ENCODE results near the gene PARD3. TPM values are rescaled to one million over a fixed set of nuclear protein-coding genes. Genes with fewer than 3 reads are reported as not detected.

PARD3 gene
- total and polyA plus RNA-seq, 2 donors (not counting 3 experiments of a cell fraction or from before 2014, with no cell fraction given) = 7.3 to 24.1 TPM

- POLR2A ChIA-PET = no interaction called here
- BruUV-seq (replicated peaks) = no TSS peak
- dilution Hi-C loops (cut with MboI; ENCODE audit: extremely low pct_ligation_motif_present, low sequenced_read_pairs) = no loop called here
Measured at GRCh38 chr10:34134602-34135001, 680.5 kb downstream of the PARD3 start.

More at GRCh38 chr10:34134602-34135001, 680.5 kb downstream of the PARD3 start:
- TF ChIP-seq MAX (IDR thresholded peaks at IDR 0.05; ENCODE audit: insufficient read depth, insufficient read length) (no peak), FOS (IDR thresholded peaks at IDR 0.05; ENCODE audit: borderline replicate concordance, insufficient read depth, low read length) (no peak), POLR2A (IDR thresholded peaks at IDR 0.05; ENCODE audit: low read depth, low read length) (no peak), GATA2 (IDR thresholded peaks at IDR 0.05; ENCODE audit: insufficient read depth, insufficient read length, low read depth, low read length) (no peak), JUN (IDR thresholded peaks at IDR 0.05; ENCODE audit: borderline replicate concordance, insufficient read depth, insufficient read length, low read depth) (no peak), MYC (IDR thresholded peaks at IDR 0.05; ENCODE audit: low read depth, low read length) (no peak), POLR2AphosphoS5 (IDR thresholded peaks at IDR 0.05; ENCODE audit: insufficient read depth, low read depth, low read length) (no peak), EZH2 (IDR thresholded peaks at IDR 0.05; ENCODE audit: borderline replicate concordance, low read depth, low read length, severe bottlenecking) (no peak)
- TF ChIP-seq, protein P1, sequence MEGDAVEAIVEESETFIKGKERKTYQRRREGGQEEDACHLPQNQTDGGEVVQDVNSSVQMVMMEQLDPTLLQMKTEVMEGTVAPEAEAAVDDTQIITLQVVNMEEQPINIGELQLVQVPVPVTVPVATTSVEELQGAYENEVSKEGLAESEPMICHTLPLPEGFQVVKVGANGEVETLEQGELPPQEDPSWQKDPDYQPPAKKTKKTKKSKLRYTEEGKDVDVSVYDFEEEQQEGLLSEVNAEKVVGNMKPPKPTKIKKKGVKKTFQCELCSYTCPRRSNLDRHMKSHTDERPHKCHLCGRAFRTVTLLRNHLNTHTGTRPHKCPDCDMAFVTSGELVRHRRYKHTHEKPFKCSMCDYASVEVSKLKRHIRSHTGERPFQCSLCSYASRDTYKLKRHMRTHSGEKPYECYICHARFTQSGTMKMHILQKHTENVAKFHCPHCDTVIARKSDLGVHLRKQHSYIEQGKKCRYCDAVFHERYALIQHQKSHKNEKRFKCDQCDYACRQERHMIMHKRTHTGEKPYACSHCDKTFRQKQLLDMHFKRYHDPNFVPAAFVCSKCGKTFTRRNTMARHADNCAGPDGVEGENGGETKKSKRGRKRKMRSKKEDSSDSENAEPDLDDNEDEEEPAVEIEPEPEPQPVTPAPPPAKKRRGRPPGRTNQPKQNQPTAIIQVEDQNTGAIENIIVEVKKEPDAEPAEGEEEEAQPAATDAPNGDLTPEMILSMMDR (IDR thresholded peaks at IDR 0.05; ENCODE audit: extremely low read depth in 1 of 2, insufficient read depth in 1 of 2, low read depth in 1 of 2, low read length in 2 of 2) = no peak
- H3K9me3 ChIP-seq (replicated peaks; ENCODE audit: control insufficient read depth, insufficient read depth, low read length) = no peaks in the 10 kb centered on the region
- no peak overlapping the region for H3K27ac ChIP-seq (ENCODE audit: insufficient read depth, low read depth, low read length)
- H2AFZ ChIP-seq (ENCODE audit: low read depth, low read length) = no peak overlapping the region
- no peak overlapping the region for H3K4me2 ChIP-seq (ENCODE audit: insufficient read depth, low read length)
- no peaks in the 10 kb centered on the region for H3K9me1 ChIP-seq (replicated peaks; ENCODE audit: control insufficient read depth, extremely low read depth, insufficient read depth, low read length)
- H3K9ac ChIP-seq (replicated peaks; ENCODE audit: extremely low read depth, insufficient read depth, low read length) = no peak overlapping the region
- FAIRE-seq = no peak
- no peaks in the 10 kb centered on the region for H4K20me1 ChIP-seq (replicated peaks; ENCODE audit: control insufficient read depth, extremely low read depth, insufficient read depth, low read length)
- H3K79me2 ChIP-seq (ENCODE audit: control insufficient read depth, insufficient read depth, low read length) = no peaks in the 10 kb centered on the region
- DNase-seq (ENCODE audit: low read depth, low spot score) = no peak
- no peaks in the 10 kb centered on the region for H3K36me3 ChIP-seq (ENCODE audit: control insufficient read depth in 2 of 2, extremely low read depth in 1 of 2, insufficient read depth in 2 of 2, low read length in 2 of 2)
- H3K4me1 ChIP-seq (ENCODE audit: control insufficient read depth, extremely low read depth, insufficient read depth, low read length) = no peaks in the 10 kb centered on the region
- intact Hi-C loops (cut with micrococcal nuclease) = no loop called here
- no peak overlapping the region for H3K4me3 ChIP-seq (replicated peaks in 1 of 3; ENCODE audit: insufficient read depth in 1 of 3, low read depth in 1 of 3, low read length in 3 of 3)
- no peaks in the 10 kb centered on the region for H3K27me3 ChIP-seq (ENCODE audit: control insufficient read depth in 2 of 2, insufficient read depth in 2 of 2, low read length in 2 of 2)
- CTCF ChIA-PET = interaction anchor here (1.2 kb wide), 1 partner anchor 8 kb away, joined by 3 read pairs; no protein-coding TSS in a partner anchor
